Peyer's patch (tissue), 4 donors: Measurements from ENCODE around the gene RPRD2.

Experiments used
- POLR2A ChIP-seq, 2 donors: fragments of 450-650 bp; IDR thresholded peaks; one replicate each; pipeline ENCODE4 v1.5.1; 2017; ENCODE audit warnings: antibody characterized with exemption in 2 of 2, mild to moderate bottlenecking in 2 of 2, moderate library complexity in 2 of 2
- TF ChIP-seq, protein P1 (sequence below), 6 experiments: fragments of 450-650 bp in 4 of 6; fragments of 200-600 bp in 2 of 6; sonication (generic) in 1 of 6; IDR thresholded peaks; one replicate each; pipeline ENCODE4 v1.5.1; 2017 to 2019; ENCODE audit warnings: antibody characterized with exemption in 6 of 6, mild to moderate bottlenecking in 3 of 6, moderate library complexity in 1 of 6

DNA sequence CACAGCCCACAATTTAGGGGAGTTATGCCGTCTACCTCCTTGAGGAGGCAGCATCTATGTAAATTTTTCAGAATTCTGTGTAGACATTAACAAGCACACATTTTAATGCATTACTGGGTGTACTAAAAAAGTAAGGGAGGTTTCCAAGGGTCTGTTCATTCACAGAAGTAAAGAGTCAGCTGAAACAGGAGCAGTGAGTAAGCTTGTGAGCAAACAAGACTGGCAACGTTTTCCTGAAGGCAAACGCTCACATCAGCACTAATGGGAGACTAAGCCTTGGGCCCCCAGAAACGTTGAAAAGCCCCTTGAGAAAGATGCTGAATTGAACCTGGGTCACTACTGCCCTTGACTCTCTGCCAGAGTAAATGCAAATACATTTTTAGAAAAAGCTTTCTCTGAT is 25.7 kb downstream of the RPRD2 start:
- TF ChIP-seq, protein P1, sequence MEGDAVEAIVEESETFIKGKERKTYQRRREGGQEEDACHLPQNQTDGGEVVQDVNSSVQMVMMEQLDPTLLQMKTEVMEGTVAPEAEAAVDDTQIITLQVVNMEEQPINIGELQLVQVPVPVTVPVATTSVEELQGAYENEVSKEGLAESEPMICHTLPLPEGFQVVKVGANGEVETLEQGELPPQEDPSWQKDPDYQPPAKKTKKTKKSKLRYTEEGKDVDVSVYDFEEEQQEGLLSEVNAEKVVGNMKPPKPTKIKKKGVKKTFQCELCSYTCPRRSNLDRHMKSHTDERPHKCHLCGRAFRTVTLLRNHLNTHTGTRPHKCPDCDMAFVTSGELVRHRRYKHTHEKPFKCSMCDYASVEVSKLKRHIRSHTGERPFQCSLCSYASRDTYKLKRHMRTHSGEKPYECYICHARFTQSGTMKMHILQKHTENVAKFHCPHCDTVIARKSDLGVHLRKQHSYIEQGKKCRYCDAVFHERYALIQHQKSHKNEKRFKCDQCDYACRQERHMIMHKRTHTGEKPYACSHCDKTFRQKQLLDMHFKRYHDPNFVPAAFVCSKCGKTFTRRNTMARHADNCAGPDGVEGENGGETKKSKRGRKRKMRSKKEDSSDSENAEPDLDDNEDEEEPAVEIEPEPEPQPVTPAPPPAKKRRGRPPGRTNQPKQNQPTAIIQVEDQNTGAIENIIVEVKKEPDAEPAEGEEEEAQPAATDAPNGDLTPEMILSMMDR (IDR thresholded peaks at IDR 0.05), result no peak
- no peak for TF ChIP-seq POLR2A (IDR thresholded peaks at IDR 0.05)
